GM12892 (cell line): ENCODE measurements around the gene IFI30.

ENCODE experiments used
- POLR2A ChIP-seq: IDR thresholded peaks from 2 replicates; pipeline ENCODE4 v1.6.1; 2011; ENCODE audit warnings: low read depth, low read length, control low read depth
- POLR2AphosphoS5 ChIP-seq: IDR thresholded peaks from 2 replicates; pipeline ENCODE4 v1.6.1; 2011; ENCODE audit warnings: low read depth, low read length, control low read depth

- TF ChIP-seq POLR2A (no peak), POLR2AphosphoS5 (no peak)
Observed at GRCh38 chr19:18185538-18185937, 11.9 kb downstream of the IFI30 start.
